Thyroid gland (tissue), 4 donors: ENCODE measurements around the gene MLYCD.

Experiments
- POLR2A ChIP-seq, 2 donors: fragments of 450-650 bp; IDR thresholded peaks; one replicate each; pipeline ENCODE4 v1.6.1; 2017; ENCODE audit warnings: antibody characterized with exemption in 2 of 2, mild to moderate bottlenecking in 2 of 2, moderate library complexity in 1 of 2
- TF ChIP-seq, protein P1 (sequence below), 6 experiments: fragments of 200-600 bp in 3 of 6; fragments of 450-650 bp in 3 of 6; sonication (generic) in 3 of 6; IDR thresholded peaks; one replicate each; pipeline ENCODE4 v1.5.1; 2016 to 2019; ENCODE audit warnings: antibody characterized with exemption in 6 of 6, mild to moderate bottlenecking in 2 of 6, inconsistent platforms in 1 of 6, moderate library complexity in 1 of 6

GRCh38 chr16:83863682-83864081, 35.2 kb upstream of the MLYCD start:
- TF ChIP-seq, protein P1, sequence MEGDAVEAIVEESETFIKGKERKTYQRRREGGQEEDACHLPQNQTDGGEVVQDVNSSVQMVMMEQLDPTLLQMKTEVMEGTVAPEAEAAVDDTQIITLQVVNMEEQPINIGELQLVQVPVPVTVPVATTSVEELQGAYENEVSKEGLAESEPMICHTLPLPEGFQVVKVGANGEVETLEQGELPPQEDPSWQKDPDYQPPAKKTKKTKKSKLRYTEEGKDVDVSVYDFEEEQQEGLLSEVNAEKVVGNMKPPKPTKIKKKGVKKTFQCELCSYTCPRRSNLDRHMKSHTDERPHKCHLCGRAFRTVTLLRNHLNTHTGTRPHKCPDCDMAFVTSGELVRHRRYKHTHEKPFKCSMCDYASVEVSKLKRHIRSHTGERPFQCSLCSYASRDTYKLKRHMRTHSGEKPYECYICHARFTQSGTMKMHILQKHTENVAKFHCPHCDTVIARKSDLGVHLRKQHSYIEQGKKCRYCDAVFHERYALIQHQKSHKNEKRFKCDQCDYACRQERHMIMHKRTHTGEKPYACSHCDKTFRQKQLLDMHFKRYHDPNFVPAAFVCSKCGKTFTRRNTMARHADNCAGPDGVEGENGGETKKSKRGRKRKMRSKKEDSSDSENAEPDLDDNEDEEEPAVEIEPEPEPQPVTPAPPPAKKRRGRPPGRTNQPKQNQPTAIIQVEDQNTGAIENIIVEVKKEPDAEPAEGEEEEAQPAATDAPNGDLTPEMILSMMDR (IDR thresholded peaks at IDR 0.05) = no peak
- TF ChIP-seq POLR2A (IDR thresholded peaks at IDR 0.05) = no peak
